Panc1 (cell line): ENCODE results near the gene CABCOCO1.
A peak's percentile ranks its signal among the peaks of the same experiment; 100 is the strongest.

Experiments
- CTCF ChIP-seq: fragments of 450-650 bp; IDR thresholded peaks from 2 replicates; pipeline ENCODE4 v1.5.1; 2017; ENCODE audit warnings: mild to moderate bottlenecking
- TCF7L2 ChIP-seq: IDR thresholded peaks from 2 replicates; pipeline ENCODE4 v1.6.1; 2011; ENCODE audit warnings: mild to moderate bottlenecking, low read depth, low read length, inconsistent platforms

GRCh38 chr10:61621605-61622051 lies 41.1 kb upstream of the CABCOCO1 start:
- TF ChIP-seq CTCF, result no peak
- 0 out of 2 replicates have a peak, but pooled peaks have one; percentile 28 for TF ChIP-seq TCF7L2
